Chondrocyte (in vitro differentiated cells): ENCODE results near the gene TNFAIP1. TPM values are rescaled to one million over a fixed set of nuclear protein-coding genes. Genes with fewer than 3 reads are reported as not detected.

Source experiments
- DNase-seq: peaks from one replicate; pipeline ENCODE4 v3.0.0; 2021; ENCODE audit warnings: mixed read lengths, low spot score
- H3K27ac Mint-ChIP-seq: one replicate; pipeline ENCODE4 v1.8.0; 2021; ENCODE audit warnings: mild to moderate bottlenecking, moderate library complexity, mixed read lengths; ENCODE audit not compliant: unreplicated experiment
- H3K27me3 Mint-ChIP-seq: 2 replicates; pipeline ENCODE4 v1.8.0; 2021; ENCODE audit warnings: low read depth, mixed read lengths
- H3K36me3 Mint-ChIP-seq: 2 replicates; pipeline ENCODE4 v1.8.0; 2021; ENCODE audit warnings: low read depth, mixed read lengths
- H3K4me1 Mint-ChIP-seq: 2 replicates; pipeline ENCODE4 v1.8.0; 2021; ENCODE audit warnings: low read depth, mild to moderate bottlenecking, mixed read lengths
- H3K4me3 Mint-ChIP-seq: one replicate; pipeline ENCODE4 v1.8.0; 2021; ENCODE audit warnings: mild to moderate bottlenecking, moderate library complexity, mixed read lengths; ENCODE audit not compliant: unreplicated experiment
- H3K9me3 Mint-ChIP-seq: 2 replicates; pipeline ENCODE4 v1.8.0; 2021; ENCODE audit warnings: low read depth, mixed read lengths
- CTCF ChIP-seq: fragments of 200-600 bp; sonication (generic); IDR thresholded peaks from 2 replicates; pipeline ENCODE4 v1.5.0; 2021; ENCODE audit warnings: antibody characterized with exemption, mild to moderate bottlenecking, moderate library complexity
- total RNA-seq: library from RNA; stranded (reverse); gene quantifications from 3 replicates; pipeline ENCODE4 v1.2.1, GENCODE V29; 2021

Gene TNFAIP1
- total RNA-seq, 1 donor from 2014 or later, result 79.5 TPM

DNA sequence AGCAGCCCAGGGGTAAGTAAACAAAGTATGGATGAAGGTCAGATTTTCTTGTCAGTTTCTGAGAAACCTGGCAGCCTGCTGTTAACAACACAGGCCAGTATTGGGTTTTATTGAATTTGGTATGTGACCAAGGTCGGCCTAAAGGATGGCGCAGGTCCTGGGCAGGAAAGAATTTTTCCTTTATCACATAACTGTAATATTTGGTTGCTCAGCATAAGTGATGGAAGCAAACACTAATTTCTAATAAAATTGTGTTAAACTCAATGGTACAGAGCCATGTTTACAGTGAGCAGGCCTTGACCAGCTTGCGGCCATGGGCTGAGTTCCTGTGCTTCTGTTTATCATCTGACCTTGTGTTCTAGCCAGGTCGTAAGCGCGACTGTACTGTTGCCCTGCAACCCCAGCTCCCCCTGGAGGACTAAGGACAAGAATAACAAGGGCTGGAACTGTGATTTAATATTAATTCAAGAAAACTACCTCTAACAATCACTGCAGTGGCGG, 11.2 kb downstream of the TNFAIP1 start:
- peak overlapping the region; percentile 92 for H3K27ac Mint-ChIP-seq
- peaks cover 35% of the 10 kb centered on the region for H3K36me3 Mint-ChIP-seq
- H3K4me3 Mint-ChIP-seq, result no peak overlapping the region
- H3K9me3 Mint-ChIP-seq, result no peaks in the 10 kb centered on the region
- peaks cover 32% of the 10 kb centered on the region for H3K4me1 Mint-ChIP-seq
- peak; percentile 60 for TF ChIP-seq CTCF
- no peak for DNase-seq
- no peaks in the 10 kb centered on the region for H3K27me3 Mint-ChIP-seq

DNA sequence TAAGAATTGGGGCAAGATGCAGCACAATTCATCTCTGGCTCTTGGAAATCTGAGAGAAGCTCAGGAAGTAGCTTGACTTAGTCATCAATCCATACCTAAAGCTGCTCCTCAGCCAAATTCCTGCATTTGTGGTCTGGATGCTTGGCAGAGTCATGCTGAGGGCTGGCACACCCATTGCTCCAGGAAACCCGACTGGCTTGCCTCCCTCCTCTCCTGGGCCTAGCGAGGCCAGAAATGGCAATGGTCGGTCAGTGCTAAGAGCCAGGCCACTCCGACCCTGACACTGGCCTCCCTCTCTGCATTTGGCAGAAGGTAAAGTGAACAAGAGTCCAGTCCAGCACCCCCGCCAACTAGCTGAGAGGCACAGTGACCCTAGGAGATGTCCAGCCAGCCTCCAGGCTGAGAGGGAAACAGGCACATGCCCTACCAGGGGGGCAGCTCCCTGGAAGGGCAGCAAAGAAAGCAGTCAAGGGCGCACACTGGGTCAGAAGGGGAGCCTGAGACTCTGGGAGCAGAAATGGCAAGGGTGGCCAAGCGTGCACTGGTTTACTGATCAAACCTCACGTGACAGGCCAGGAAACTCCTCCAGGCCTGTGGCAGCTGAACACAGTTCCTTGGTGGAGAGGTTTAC, 11.8 kb downstream of the TNFAIP1 start:
- Mint-ChIP-seq H3K36me3 (peaks cover 35% of the 10 kb centered on the region), H3K4me3 (no peak overlapping the region), H3K9me3 (no peaks in the 10 kb centered on the region), H3K4me1 (peaks cover 32% of the 10 kb centered on the region), H3K27me3 (no peaks in the 10 kb centered on the region), H3K27ac (peak overlapping the region; percentile 92)
- no peak for TF ChIP-seq CTCF
- DNase-seq, result no peak

- peaks cover 32% of the 10 kb centered on the region for H3K4me1 Mint-ChIP-seq
- H3K27me3 Mint-ChIP-seq, result no peaks in the 10 kb centered on the region
- no peak overlapping the region for H3K4me3 Mint-ChIP-seq
- no peak for DNase-seq
- H3K9me3 Mint-ChIP-seq, result no peaks in the 10 kb centered on the region
- H3K27ac Mint-ChIP-seq, result peak overlapping the region; percentile 22
- no peak for TF ChIP-seq CTCF
- peaks cover 34% of the 10 kb centered on the region for H3K36me3 Mint-ChIP-seq
Observed at GRCh38 chr17:28348979-28349378, 13.4 kb downstream of the TNFAIP1 start.

DNA sequence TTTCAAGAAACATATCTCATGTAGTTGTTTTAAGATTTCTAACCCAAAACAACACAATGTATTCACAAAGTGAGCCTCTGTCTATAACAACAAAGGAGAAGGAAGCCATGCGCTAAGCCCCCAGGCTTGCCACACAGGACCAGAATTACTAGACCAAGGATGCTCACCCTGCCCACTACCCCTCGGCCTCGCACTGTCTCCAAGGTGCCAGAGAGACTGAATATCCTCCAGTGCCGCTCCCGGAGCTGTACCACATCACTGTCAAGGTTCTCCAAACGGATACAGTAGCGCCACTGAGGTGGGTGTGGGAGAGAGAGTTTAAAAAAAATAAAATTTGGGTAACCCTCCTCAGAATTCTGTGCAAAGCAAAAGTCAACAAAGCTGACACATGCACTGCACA, 14.7 kb downstream of the TNFAIP1 start:
- H3K9me3 Mint-ChIP-seq, result no peaks in the 10 kb centered on the region
- no peaks in the 10 kb centered on the region for H3K27me3 Mint-ChIP-seq
- H3K4me1 Mint-ChIP-seq, result peaks cover 29% of the 10 kb centered on the region
- TF ChIP-seq CTCF, result no peak
- H3K27ac Mint-ChIP-seq, result no peak overlapping the region
- DNase-seq, result peak; percentile 60
- H3K36me3 Mint-ChIP-seq, result peaks cover 31% of the 10 kb centered on the region
- H3K4me3 Mint-ChIP-seq, result no peak overlapping the region

- H3K4me3 Mint-ChIP-seq, result peak within 1 kb of the TSS; percentile 92
- DNase-seq, result peak; percentile 98
- H3K27me3 Mint-ChIP-seq, result no peaks in the 10 kb centered on the region
- H3K36me3 Mint-ChIP-seq, result peaks cover 17% of the 10 kb centered on the region
- no peaks in the 10 kb centered on the region for H3K9me3 Mint-ChIP-seq
- peak; percentile 52 for TF ChIP-seq CTCF
- peaks cover 24% of the 10 kb centered on the region for H3K4me1 Mint-ChIP-seq
- H3K27ac Mint-ChIP-seq, result peak within 1 kb of the TSS; percentile 91
Observed at GRCh38 chr17:28357061-28357900, 21.7 kb downstream of the TNFAIP1 start, which contains the start of gene POLDIP2. POLDIP2 (minus strand) TSS chr17:28357527; CDS start chr17:28357448, 79 bp downstream.
